MM.1S (cell line): ENCODE data around the gene UPK1A.

Experiments used
- EZH2 ChIP-seq: fragments of 300-600 bp; sonication (generic); optimal IDR thresholded peaks from 2 replicates; pipeline ENCODE3; 2017; ENCODE audit warnings: low read depth, mild to moderate bottlenecking, antibody characterized with exemption, low read length, mixed read lengths
- TF ChIP-seq, protein P1 (sequence below): fragments of 300-600 bp; sonication (generic); IDR thresholded peaks from 2 replicates; pipeline ENCODE4 v1.5.1; 2016; ENCODE audit warnings: antibody characterized with exemption, low read length, mixed read lengths

DNA sequence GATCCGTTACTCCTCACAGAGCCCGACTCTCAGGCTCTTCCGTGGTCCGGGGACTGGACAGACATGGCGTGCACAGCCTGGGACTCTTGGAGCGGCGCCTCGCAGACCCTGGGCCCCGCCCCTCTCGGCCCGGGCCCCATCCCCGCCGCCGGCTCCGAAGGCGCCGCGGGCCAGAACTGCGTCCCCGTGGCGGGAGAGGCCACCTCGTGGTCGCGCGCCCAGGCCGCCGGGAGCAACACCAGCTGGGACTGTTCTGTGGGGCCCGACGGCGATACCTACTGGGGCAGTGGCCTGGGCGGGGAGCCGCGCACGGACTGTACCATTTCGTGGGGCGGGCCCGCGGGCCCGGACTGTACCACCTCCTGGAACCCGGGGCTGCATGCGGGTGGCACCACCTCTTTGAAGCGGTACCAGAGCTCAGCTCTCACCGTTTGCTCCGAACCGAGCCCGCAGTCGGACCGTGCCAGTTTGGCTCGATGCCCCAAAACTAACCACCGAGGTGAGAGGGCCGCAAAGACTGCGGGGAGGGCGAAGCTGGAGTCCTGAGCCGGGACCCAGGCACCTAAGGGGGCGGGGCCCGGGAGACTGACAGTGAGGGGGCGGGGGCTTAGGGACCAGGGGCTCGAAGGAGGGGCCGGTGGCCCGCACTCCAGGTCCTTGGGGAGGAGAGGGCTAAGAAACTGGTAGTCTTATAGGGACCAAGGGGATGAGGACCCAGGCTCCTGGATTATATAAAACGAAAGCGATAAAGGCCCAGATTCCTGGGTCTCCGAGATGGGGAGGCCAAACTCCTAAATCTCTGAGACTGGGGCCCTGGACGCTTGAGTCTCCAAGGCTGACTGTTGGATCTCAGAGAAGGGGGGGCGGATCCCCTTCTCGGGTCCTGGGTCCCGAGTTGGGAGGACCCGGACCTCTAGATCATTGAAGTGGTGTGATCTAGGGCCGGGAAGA, 22.8 kb upstream of the UPK1A start:
- no peak for TF ChIP-seq EZH2
- TF ChIP-seq, protein P1, sequence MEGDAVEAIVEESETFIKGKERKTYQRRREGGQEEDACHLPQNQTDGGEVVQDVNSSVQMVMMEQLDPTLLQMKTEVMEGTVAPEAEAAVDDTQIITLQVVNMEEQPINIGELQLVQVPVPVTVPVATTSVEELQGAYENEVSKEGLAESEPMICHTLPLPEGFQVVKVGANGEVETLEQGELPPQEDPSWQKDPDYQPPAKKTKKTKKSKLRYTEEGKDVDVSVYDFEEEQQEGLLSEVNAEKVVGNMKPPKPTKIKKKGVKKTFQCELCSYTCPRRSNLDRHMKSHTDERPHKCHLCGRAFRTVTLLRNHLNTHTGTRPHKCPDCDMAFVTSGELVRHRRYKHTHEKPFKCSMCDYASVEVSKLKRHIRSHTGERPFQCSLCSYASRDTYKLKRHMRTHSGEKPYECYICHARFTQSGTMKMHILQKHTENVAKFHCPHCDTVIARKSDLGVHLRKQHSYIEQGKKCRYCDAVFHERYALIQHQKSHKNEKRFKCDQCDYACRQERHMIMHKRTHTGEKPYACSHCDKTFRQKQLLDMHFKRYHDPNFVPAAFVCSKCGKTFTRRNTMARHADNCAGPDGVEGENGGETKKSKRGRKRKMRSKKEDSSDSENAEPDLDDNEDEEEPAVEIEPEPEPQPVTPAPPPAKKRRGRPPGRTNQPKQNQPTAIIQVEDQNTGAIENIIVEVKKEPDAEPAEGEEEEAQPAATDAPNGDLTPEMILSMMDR = no peak
